ENCODE results near the gene APOL6.

DNA sequence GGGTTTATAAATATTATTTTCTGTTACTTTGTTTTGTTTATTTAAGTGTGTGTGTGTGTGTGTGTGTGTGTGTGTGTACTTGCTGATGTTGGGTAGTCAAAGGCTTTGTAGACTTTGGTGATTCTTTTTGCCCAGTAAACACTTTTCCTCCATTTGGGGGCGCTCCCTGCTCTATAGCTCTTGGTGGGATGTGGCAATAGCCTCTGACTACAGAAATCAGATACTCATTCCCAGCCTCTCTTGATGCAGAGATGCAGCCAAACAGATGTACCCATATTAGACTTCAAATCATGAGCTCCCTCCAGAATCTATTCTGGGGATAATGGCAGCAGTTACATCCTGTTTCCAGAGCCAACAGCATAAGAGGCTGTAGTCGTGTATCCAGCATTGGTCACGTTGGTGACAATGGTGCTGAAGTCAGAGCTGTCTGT is 36.0 kb downstream of the APOL6 start:
- TF ChIP-seq, protein P1, sequence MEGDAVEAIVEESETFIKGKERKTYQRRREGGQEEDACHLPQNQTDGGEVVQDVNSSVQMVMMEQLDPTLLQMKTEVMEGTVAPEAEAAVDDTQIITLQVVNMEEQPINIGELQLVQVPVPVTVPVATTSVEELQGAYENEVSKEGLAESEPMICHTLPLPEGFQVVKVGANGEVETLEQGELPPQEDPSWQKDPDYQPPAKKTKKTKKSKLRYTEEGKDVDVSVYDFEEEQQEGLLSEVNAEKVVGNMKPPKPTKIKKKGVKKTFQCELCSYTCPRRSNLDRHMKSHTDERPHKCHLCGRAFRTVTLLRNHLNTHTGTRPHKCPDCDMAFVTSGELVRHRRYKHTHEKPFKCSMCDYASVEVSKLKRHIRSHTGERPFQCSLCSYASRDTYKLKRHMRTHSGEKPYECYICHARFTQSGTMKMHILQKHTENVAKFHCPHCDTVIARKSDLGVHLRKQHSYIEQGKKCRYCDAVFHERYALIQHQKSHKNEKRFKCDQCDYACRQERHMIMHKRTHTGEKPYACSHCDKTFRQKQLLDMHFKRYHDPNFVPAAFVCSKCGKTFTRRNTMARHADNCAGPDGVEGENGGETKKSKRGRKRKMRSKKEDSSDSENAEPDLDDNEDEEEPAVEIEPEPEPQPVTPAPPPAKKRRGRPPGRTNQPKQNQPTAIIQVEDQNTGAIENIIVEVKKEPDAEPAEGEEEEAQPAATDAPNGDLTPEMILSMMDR (conservative IDR thresholded peaks at IDR 0.05; ENCODE audit: low read depth, low read length): peak; percentile 47
- TF ChIP-seq RAD21 (IDR thresholded peaks at IDR 0.05; ENCODE audit: low read length) (peak; percentile 35), POLR2A (IDR thresholded peaks at IDR 0.05; ENCODE audit: low read depth, low read length) (no peak), SMC3 (IDR thresholded peaks at IDR 0.05; ENCODE audit: low read depth, low read length) (0 out of 2 replicates have a peak, but pooled peaks have one; percentile 7), RFX5 (IDR thresholded peaks at IDR 0.05; ENCODE audit: low read depth, low read length) (no peak), MAFK (IDR thresholded peaks at IDR 0.05; ENCODE audit: low read depth, low read length) (0 out of 2 replicates have a peak, but pooled peaks have one; percentile 11), BHLHE40 (IDR thresholded peaks at IDR 0.05; ENCODE audit: low read depth, low read length) (no peak), RCOR1 (IDR thresholded peaks at IDR 0.05; ENCODE audit: insufficient replicate concordance, low read length) (no peak), CEBPB (IDR thresholded peaks at IDR 0.05; ENCODE audit: low read depth, low read length) (no peak), FOS (IDR thresholded peaks at IDR 0.05; ENCODE audit: low read depth, low read length) (no peak)
- TF ChIP-seq, protein P2, sequence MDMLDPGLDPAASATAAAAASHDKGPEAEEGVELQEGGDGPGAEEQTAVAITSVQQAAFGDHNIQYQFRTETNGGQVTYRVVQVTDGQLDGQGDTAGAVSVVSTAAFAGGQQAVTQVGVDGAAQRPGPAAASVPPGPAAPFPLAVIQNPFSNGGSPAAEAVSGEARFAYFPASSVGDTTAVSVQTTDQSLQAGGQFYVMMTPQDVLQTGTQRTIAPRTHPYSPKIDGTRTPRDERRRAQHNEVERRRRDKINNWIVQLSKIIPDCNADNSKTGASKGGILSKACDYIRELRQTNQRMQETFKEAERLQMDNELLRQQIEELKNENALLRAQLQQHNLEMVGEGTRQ (IDR thresholded peaks at IDR 0.05; ENCODE audit: low read depth, low read length): no peak
- TF ChIP-seq, protein P3, sequence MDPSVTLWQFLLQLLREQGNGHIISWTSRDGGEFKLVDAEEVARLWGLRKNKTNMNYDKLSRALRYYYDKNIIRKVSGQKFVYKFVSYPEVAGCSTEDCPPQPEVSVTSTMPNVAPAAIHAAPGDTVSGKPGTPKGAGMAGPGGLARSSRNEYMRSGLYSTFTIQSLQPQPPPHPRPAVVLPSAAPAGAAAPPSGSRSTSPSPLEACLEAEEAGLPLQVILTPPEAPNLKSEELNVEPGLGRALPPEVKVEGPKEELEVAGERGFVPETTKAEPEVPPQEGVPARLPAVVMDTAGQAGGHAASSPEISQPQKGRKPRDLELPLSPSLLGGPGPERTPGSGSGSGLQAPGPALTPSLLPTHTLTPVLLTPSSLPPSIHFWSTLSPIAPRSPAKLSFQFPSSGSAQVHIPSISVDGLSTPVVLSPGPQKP (IDR thresholded peaks at IDR 0.05; ENCODE audit: borderline replicate concordance, low read depth, low read length): no peak
